Activated CD4-positive, CD25-positive, alpha-beta regulatory T cell treated with anti-CD3 and anti-CD28 coated beads, Interleukin-2, amount 50 U/mL, for 72 hours (primary cell): ENCODE results near the gene MAGOHB.
"Not testable (repeated sequence)": the region's sequence is repeated elsewhere in the genome, so short reads cannot be mapped to it uniquely, and the experiment has no call there.

ENCODE experiments used
- DNase-seq: peaks from one replicate; pipeline ENCODE4 v3.0.0; 2021

The MAGOHB gene

DNA sequence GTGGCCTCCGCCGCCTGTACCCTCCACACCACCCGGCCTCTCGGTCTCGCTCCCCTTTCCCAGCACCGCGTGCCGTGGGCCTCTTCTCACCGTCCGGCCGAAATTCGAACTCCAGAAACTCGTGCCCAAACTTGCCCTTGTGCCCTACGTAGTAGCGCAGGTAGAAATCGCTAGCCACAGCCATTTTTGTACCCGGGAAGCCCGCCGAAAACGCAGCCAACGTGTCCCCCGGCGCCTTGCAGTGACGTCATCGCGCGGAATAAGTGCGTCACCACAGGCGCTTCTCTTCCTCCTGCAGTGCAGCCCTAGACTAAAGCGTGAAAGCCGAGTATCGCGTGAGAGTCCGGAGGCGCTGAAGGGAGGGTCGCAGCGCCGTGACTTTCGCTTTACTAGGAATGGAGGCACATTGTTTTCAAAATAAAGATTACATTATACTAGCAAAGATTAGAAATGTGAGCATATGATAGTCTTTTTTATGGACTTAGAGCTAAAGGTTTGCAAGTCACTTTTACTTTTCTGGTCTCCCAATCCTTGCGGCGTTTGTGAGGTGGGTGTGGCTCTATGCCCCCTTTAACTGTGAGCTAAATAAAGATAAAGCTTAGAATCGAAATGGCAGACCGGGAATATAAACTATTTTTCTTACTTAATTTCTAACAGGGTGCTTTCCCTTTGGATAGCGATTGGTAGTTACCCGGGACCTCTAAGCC is at the start of gene MAGOHB:
Gene MAGOHB (minus strand): TSS at position 261 of the 707 bp plus-strand sequence. CDS start 77 bp downstream, at position 184.
- peak; percentile 99 for DNase-seq

DNA sequence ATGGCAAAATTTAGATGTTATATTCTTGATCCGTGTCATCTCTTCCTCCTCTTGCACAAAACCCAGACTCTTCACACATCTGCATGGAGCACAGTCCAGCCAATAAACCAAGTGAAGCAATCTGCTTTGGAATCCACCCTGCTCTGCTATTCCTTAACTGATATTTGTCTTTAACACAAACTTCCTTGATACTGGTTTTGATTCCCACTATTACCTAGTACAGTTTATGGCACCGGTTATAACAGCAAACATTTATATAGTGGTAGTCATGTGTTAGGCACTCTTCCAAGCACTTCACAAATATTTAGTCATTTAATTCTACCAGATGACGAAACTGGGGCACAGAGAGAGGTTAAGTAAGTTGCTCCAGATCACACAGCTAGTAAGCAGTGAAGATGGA is 47.9 kb upstream of the MAGOHB start:
- DNase-seq, result no peak

DNA sequence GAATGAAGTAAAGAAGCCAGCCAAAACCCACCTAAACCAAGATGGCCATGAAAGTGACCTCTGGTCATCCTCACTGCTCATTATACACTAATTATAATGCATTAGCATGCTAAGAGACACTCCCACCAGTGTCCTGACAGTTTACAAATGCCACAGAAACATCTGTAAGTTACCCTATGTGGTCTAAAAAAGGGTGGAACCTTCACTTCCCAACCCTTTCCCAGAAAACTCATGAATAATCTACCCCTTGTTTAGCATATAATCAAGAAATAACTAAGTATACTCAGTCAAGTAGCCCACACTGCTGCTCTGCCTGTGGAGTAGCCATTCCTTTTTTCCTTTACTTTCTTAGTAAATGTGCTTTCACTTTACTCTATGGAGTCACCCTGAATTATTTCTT is 40.6 kb upstream of the MAGOHB start:
- DNase-seq, result no peak

DNA sequence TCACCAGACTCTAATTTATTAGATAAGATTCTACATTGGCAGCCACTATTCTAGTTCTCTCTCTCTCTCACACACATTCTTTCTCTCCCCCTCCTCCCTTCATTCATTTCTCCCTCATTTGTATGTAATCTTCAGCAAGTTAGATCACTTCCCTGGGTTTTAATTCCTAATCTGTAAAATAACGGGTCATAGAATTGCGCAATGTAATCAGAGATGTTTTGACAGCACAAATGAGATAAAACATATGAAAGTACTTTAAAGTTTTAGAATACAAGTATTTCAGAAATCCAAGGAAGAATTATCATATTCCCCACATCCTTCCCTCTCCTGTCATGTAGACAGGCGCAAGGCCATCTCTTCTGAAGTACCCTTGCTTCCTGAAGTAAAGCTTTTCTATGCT is 38.8 kb upstream of the MAGOHB start:
- DNase-seq, result no peak

DNA sequence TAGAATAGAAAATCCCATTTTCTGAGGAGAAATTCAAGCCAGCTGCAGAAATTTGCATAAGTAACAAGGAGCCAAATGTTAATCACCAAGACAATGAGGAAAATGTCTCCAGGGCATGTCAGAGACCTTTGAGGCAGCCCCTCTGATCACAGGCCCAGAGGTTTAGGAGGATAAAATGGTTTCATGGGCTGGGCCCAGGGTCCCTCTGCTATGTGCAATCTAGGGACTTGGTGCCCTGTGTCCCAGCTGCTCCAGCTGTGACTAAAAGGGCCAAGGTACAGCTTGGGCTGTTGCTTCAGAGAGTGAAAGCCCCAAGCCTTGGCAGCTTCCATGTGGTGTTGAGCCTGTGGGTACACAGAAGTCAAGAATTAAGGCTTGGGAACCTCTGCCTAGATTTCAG is 33.2 kb upstream of the MAGOHB start:
- not testable (repeated sequence) for DNase-seq

DNA sequence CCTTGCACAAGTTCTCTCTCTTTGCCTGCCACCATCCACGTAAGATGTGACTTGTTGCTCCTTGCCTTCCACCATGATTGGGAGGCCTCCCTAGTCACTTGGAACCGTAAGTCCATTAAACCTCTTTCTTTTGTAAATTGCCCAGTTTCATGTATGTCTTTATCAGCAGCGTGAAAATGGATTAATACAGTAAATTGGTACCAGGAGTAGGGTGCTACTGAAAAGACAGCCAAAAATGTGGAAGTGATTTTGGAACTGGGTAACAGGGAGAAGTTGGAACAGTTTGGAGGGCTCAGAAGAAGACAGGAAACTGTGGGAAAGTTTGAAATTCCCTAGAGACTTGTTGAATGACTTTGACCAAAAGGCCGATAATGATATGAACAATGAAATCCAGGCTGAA is 32.5 kb upstream of the MAGOHB start:
- DNase-seq, result no peak

DNA sequence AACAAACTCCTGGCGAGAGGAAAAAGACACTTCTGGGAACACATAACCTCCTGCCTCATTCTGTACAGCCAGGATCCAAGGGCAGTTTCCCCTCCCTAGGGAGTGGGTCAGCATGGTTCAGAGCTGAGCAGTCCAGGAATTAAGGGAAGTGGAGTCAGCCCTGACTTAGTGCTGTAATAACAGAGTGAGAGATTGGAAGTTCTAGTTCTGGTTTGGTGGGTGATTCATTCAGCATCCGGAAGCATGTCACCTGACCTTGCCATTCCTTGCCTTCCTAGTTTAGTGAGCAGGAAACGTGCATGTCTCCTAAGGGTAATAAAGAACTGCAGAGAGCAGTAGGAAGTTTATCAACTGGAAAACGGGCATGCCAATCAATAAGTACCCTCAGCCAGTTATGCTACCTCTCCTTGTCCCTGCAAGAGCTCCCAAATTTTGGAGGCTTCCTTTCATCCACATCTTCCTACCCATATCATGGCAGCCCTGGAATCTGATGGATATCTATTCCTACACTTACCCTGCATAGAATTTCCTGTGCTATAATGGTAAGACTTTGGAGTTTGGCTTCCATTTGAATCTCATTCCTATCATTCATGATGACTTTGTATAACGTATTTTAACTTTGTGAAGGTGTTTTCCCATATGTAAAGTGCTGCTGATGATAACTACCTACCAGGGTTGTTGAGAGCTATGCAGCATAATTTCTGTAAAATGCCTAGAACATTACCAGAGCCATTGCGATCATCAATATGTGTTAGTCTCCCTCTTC is 28.5 kb upstream of the MAGOHB start:
- DNase-seq, result no peak

DNA sequence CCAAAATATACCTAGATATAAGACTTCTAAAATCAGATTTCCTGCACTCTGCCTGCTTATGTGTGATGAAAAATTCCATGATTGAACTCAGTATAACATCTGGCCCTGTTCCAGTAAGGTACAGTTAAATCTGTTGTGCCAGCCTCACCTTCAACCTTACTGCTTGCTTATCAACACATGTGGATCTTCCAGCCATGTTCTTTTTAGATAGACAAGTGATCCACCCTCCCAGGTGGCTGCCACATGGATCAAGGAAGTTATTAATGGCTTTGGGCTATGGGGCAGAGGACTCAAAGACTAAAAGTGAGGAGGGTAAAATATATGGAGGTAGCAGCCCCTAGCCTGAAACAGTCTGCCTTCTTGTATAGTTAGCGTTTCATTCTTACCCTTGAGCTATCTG is 25.3 kb upstream of the MAGOHB start:
- DNase-seq, result no peak

DNA sequence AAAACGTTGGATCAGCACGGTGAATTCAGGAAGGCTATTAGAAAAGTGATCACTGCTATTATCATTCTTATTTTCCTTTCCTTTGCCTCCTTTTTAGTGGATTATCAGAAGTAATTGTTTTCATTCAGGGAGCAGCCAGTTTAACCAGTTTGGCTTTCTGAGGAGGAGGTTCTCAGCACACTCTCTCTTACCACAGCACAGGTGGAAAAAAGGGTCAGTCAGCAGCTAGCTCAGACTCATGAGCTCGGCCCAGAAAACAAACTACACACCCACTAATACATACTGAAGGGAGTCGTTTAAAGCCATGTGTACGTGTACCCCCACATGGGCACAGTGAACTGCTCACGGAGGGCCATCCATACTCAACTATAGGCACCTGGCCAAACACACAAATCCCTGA is 23.2 kb upstream of the MAGOHB start:
- no peak for DNase-seq

DNA sequence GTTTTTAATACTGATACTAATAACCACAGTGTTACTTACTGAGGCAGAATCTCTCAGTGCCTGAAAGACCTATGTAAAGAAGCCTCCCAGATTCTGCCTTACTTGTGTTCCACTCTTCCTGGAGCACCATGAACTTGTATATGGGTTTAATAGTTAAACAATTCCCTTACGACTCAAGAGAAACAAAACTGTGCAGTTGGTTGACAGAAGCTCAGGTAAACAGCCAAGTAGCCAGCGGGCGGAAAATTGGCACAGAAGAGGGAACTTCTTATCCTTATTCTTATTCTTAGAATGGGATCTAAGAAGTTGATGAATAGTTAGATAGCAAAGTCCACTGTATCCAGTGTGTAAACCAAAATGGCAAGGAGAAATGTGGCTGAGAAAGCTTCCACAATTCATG is 22.7 kb upstream of the MAGOHB start:
- DNase-seq, result no peak

DNA sequence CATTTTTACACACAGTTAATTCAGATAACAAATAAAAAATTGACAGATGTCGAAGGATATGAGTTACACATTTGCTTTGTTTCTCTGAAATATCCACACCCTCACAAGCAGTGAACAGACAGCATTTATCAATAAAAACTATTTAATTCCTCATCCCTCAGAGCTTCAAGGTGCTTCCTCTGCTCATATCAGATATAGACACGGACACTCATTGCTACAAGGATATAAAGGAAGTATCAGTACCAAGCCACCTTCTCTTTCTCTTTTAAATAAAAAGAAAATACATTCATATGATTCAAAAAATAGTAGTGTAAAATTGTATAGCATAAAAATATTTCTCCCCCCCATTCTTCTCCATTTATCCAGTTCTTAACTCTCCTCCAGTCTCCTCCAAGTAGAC is 21.9 kb upstream of the MAGOHB start:
- DNase-seq, result no peak

DNA sequence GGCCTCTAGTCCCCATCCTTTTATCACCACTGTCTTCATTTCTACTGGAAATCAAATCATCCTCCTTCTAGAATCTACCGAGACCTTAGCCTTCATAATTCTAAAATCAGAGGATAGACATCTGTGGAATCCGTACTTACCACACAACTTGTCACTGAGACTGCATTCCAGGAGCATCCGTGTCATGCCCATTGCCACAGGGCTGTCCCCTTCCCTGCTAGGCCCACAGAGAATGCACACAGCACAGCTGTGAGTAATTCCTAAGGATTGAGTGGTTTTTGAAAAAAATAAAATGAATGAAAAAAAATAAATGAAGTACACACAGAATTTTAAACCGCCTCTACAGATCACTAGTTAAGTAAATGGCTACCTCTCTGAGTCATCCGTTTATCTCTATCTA is 21.0 kb upstream of the MAGOHB start:
- no peak for DNase-seq

DNA sequence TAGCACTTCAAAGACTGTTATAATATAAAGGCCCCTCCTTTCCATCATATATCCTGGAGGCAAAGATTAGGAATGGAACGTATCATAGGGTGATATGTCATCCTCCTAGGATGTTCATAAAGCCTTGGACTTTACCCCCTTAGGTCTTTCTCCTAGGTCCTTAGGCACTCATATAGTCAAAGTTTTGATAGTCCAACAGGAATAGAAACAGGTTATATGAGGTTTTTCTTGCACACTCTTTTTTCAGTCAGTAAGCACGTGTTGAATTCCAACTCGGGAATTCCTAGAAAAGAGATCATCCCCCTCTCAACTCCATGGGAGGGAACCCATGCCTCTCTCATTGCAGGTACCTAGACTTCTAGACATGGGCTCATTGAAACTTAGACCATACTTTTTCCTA is 20.1 kb upstream of the MAGOHB start:
- DNase-seq, result no peak

DNA sequence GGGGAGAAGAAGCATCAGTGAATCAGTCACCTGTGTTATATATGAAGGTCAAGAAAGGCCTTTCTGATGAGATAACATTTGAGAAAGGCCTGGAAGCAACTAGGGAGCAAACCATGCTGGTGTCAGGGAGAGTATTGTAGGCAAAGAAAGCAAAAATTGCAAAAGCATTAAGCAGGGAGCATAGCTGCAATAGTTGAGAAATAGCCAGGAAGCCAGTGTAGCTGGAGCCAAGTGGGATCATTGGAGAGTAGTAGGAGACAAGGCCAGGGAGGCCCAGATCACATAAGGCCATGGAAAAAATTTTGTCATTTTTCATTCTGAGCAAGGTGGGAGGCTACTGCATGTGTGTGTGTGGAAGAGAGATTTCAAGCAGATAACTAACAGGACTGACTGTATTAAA is 18.8 kb upstream of the MAGOHB start:
- DNase-seq, result no peak

DNA sequence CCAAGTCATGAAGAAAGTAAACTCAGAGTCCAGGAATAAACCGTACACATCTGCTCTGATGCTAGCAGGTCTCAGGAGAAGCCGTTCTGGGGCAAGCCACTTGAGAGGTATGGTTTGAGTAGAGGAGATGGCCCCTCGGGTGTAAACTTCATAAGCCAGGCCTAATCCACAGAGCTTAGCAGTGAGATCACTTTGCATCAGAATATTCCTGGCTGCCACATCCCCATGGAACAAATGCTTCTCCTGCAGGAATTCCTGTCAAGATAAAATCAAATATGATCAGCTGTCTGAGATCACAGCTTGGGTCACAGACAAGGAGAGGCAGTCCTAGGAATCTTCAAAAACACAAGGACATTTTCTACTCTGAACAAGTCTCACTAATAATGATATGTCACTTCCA is 11.2 kb upstream of the MAGOHB start:
- DNase-seq, result no peak

DNA sequence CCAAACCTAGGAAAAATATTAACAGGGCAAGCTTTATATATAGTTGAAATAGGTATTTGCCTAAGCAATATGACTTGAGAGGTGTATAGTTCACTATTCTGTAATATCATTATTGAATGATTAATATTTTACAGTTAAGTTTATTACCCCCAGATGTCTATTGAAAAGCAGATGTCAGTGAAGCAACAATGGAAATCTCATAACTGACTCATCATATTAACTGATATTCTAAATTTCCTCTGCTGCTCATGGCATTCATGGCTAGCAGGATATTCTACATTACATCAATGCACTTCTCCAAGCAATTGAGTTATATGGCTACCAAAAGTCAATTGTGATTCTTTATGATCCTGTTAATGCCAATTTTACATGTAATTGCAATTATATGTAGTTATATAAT is 9.7 kb upstream of the MAGOHB start:
- DNase-seq, result no peak

DNA sequence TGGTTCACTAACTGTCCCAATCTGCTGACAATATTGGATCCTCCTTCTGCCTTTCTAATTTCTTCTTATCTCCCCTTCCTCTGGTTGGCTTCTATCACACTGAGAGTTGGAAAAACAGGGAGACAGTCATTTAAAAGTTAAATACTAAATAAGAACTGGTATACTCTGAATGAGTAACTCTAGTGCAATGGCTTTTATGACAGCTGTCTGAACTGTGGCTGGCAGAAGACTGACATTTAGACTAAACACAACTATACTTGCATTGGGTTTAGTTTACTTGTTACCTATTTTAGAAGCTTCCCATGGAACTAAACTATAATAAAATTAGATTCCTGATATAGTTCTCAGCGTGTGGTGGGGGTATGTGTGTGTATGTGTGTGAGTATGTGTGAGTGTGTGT is 7.9 kb upstream of the MAGOHB start:
- no peak for DNase-seq

DNA sequence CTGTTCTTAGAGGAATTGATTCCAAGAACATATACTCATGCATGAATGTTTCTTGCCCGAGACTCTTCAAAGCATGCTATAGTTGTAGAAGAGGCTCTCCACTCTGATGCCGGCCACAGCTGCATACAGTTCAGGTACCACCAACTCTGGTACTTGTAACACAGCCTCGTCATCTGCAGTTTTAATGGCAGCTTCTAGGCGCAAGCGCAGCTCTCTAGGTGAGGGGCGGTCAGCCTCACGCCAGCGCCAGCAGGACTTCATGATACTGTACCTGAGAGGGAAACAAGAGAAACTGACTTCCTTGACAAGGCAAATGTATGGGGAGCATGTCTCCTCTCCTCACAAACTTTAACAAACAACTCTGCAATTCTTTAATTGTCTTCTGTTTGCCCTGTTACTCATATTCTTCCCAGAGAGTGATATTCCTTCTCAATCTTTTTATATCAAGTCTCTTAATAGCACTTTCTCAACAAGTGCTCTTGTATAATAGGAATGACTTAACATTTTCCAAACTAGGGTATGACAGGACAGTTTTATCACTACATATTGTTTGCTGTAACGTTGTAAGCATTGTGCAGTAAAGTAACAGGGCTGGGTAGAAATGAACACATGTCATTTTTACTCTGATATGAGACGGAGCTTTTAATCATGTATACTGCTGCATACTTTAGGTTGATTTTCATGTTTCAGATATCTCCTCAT is 6.8 kb upstream of the MAGOHB start:
- no peak for DNase-seq

DNA sequence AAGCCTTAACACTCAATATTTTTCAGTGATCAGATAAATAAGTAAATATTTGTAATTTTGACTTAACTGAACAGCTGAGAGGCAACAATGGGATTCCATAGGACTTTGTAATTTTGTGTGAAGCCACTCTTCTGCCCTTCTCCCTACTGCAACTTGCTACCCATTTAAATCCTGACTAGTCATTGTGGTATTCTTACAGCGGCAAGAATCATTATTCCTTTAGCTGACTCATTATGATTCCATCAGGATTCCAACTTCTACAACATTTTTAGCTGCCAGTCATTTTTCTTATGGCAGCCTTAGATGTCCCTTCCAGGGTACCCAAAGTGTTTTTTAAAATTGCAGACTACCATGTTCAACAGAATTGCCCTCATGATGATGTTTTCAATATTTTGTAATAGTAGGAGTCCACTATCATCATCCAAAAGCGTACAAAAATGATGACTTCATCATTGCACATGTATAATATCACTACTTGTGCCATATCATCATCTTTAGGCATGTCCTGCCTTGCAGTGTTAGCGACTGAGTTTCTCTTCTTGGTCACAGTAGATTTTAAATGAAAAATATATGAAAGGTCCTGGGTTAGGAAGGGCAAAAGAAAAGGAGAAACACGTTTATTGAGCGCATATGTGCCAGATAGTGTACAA is 5.1 kb upstream of the MAGOHB start:
- no peak for DNase-seq

DNA sequence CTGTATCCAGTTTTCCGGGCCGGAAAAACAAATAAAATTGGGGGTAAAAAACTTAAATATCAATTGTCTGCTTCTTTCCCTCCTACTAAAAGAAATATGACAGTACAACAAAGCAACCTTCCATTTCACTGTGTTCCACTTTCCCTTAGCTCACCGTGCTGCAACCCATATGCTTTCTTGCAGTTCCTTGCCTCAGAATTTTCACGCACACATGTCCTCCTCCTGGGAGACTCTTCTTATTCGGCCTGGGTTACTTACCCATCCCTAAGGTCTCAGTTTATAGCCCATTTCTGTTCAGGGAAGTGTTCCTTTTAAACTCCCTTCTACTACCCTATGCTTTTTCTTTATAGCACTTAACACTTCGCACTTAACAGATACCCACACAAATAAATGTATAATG is 4.5 kb upstream of the MAGOHB start:
- DNase-seq, result no peak

DNA sequence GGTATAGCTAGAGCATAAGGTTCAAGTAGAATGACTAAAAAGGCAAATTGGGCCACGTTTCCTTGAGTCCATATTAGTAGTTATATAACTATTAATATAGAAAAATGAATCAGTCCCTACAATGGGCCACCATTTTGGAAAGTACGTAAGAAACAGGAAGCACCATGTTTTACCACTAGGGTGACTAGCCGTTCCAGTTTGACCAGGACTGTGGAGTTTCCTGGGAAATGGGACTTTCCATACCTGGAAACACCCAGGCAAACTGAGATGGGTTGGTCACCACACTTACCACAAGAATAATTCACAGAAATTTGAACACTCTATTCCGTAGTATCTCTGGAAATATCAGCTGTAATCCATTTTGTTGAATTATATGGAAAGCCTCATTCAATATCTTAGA is 2.1 kb upstream of the MAGOHB start:
- no peak for DNase-seq

DNA sequence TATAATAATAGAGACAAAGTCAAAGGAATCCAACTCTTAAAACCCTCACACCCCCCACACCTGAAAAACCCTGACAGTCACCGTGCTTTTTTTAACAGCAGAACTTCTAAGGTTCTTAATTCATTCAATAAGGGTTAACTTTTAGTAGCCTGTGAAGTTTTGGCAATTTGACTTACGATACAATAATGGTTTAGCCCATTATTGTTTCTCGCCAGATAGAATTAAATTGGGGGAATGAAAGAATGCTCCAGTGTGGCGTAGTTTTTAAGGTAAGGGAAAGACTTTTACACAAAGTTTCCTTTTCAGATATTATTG is 604 bp upstream of the MAGOHB start:
- no peak for DNase-seq

DNA sequence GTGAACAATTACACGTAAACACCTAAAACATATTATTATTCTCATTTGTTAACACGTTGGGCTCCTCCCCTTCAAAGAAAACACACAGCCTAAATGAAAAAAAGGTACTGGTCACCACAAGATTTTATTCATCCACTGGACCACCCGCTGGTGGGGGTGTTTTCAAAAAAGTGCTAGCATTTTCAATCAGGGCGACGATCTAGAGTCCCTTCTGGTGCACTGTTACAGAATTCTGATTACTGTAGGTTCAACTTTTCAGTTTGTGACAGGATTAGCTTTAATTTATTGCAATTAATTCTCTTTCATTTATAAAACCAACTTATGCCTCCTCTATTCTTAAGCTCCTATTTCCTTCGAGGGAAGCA is 443 bp downstream of the MAGOHB start:
- DNase-seq, result no peak

DNA sequence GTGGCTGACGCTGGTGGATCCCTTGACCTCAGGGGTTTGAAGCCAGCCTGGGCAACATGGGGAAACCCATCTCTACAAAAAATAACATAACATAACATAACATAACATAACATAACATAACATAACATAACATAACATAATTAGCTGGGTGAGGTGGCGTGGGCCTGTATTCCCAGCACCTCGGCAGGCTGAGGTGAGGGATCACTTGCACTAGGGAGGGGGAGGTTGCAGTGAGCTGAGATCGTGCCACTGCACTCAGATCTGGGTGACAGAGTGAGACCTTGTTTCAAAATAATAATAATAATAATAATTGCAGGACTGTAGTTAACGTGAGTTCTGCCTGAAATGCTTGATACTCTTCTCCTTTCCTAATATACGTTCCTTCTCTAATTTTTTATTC is 1.3 kb downstream of the MAGOHB start:
- no peak for DNase-seq
